GM12801 (cell line): ENCODE results near the gene TMEM17.

ENCODE experiments used
- TF ChIP-seq, protein P1 (sequence below): IDR thresholded peaks from one replicate; pipeline ENCODE4 v1.5.1; 2011; ENCODE audit warnings: control low read depth; ENCODE audit not compliant: insufficient read length; ENCODE audit errors: extremely low read depth

Gene TMEM17

GRCh38 chr2:62450716-62451191 is 55.2 kb downstream of the TMEM17 start:
- TF ChIP-seq, protein P1, sequence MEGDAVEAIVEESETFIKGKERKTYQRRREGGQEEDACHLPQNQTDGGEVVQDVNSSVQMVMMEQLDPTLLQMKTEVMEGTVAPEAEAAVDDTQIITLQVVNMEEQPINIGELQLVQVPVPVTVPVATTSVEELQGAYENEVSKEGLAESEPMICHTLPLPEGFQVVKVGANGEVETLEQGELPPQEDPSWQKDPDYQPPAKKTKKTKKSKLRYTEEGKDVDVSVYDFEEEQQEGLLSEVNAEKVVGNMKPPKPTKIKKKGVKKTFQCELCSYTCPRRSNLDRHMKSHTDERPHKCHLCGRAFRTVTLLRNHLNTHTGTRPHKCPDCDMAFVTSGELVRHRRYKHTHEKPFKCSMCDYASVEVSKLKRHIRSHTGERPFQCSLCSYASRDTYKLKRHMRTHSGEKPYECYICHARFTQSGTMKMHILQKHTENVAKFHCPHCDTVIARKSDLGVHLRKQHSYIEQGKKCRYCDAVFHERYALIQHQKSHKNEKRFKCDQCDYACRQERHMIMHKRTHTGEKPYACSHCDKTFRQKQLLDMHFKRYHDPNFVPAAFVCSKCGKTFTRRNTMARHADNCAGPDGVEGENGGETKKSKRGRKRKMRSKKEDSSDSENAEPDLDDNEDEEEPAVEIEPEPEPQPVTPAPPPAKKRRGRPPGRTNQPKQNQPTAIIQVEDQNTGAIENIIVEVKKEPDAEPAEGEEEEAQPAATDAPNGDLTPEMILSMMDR, result no peak
